Activated T-helper 1 cell treated with anti-CD3 and anti-CD28 coated beads, Interleukin-12 subunit alpha, Interleukin-12 subunit beta, Interleukin-2, Interleukin-4 antibody, amounts not matched to agents 30 ng/mL and 10 ng/mL and 1 ng/mL, durations not matched to agents 14 hours and 24 hours and 36 hours (primary cell): ENCODE data around the gene ESPL1. TPM values are rescaled to one million over a fixed set of nuclear protein-coding genes. Genes with fewer than 3 reads are reported as not detected.

Experiments used
- DNase-seq: peaks from one replicate; pipeline ENCODE4 v3.0.0; 2021; ENCODE audit warnings: low spot score
- H3K27ac Mint-ChIP-seq: one replicate; pipeline ENCODE4 v1.8.0; 2021; ENCODE audit warnings: mild to moderate bottlenecking, mixed read lengths
- H3K27me3 Mint-ChIP-seq: one replicate; pipeline ENCODE4 v1.8.0; 2022; ENCODE audit warnings: mild to moderate bottlenecking, moderate library complexity, mixed read lengths; ENCODE audit not compliant: insufficient read depth
- H3K36me3 Mint-ChIP-seq: one replicate; pipeline ENCODE4 v1.8.0; 2021; ENCODE audit warnings: low read depth, mixed read lengths
- H3K4me1 Mint-ChIP-seq: one replicate; pipeline ENCODE4 v1.8.0; 2021; ENCODE audit warnings: low read depth, mixed read lengths
- H3K4me3 Mint-ChIP-seq: one replicate; pipeline ENCODE4 v1.8.0; 2021; ENCODE audit warnings: mild to moderate bottlenecking, moderate library complexity, mixed read lengths
- H3K9me3 Mint-ChIP-seq: one replicate; pipeline ENCODE4 v1.8.0; 2021; ENCODE audit warnings: mixed read lengths
- intact Hi-C: fragments of 100-400 bp; cut with micrococcal nuclease; formaldehyde crosslinking; loops from one replicate; pipeline ENCODE4 v1.15.1; 2024
- total RNA-seq: library from RNA; stranded (reverse); gene quantifications from 2 replicates; pipeline ENCODE4 v1.2.3, GENCODE V29; 2022

The ESPL1 gene
- 61.2 and 68.4 TPM in 2 replicates for total RNA-seq

DNA sequence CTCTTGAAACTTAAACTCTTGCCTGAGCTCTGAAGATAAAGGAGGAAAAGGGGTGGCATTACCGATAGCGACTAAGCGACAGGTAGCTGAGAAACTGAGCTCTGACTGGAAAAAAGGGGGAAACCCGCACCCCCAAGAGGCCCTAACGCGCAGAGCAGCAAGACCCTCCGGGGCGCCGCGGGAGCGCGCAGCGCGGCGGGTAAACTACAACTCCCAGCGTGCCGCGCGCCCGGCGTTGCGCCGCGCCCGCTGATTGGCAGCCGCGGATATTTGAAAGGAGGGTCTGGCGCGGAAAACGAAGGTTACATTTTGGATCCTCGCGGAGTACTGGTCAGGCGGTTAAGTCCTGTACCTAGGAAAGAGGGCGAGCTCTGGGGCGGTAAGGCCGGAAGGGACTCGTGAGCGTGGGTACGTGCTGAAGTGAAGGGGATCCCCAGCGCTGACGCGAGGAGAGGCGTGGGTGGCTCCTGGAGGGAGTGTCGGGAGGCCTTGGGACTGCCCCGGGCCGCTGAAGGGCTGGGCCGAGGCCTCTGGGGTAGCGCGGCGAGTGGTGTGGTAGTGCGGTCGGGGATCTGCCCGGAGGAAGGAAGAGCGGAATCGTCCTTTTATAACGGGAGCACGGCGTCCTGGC, at the start of gene ESPL1:
Gene ESPL1, plus strand, starts transcription at position 301 of the 631 bp plus-strand sequence. CDS start 468 bp downstream, outside the sequence.
- H3K4me1 Mint-ChIP-seq = peaks cover 43% of the 10 kb centered on the region
- peak within 1 kb of the TSS; percentile 90 for H3K4me3 Mint-ChIP-seq
- peak; percentile 81 for DNase-seq
- no peaks in the 10 kb centered on the region for H3K27me3 Mint-ChIP-seq
- no peaks in the 10 kb centered on the region for H3K9me3 Mint-ChIP-seq
- intact Hi-C loops = loop anchor here (1.0 to 2.0 kb wide), 13 partner anchors 16 to 262 kb away; partner anchors contain the start of genes AAAS, CSAD, EIF4B and MYG1
- H3K27ac Mint-ChIP-seq = peak within 1 kb of the TSS; percentile 88
- H3K36me3 Mint-ChIP-seq = peaks cover 11% of the 10 kb centered on the region

DNA sequence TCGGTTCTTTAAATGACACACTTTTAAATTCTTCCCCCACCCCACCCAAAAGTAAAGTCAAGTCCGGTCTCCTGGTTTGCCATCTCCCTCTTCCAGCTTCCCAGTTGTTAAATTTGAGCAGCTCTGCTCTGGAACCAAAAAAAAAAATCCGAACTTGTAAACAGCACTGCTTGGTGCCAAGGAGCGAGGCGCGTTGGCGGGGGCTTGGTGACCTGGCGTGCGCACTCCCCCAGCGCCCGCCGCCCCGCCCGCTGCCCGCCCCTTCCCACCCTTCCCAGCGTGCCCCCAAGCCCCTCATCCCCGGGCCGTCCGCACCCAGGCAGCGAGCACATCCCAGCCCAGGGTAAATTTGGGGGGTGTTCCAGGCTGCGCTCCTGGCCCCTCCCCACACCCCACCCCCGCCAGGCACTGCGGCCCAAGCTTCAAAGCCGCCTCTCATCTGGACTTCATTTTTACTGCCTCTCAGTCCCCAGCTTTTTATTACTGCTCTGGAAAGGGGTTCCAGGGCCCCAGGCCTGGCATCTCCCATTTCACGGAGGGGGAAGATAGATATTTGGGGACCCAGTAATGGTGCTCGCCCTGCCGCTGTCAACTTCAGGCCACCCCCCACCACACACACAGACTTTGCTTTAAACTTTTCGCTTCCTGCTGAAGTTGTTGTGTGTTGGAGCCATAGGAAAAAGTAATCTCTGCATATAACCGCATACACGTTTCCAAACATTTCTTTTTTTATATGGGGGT, 49.4 kb upstream of the ESPL1 start:
- H3K27ac Mint-ChIP-seq = peak overlapping the region; percentile 96
- no peaks in the 10 kb centered on the region for H3K9me3 Mint-ChIP-seq
- intact Hi-C loops = loop anchor here (1.0 to 5.0 kb wide), 9 partner anchors 12 to 166 kb away; partner anchors contain the start of genes CSAD, ESPL1, MYG1 and PFDN5
- H3K4me3 Mint-ChIP-seq = peak overlapping the region; percentile 94
- H3K4me1 Mint-ChIP-seq = peaks cover 82% of the 10 kb centered on the region
- DNase-seq = no peak
- peaks cover 2% of the 10 kb centered on the region for H3K27me3 Mint-ChIP-seq
- peaks cover 30% of the 10 kb centered on the region for H3K36me3 Mint-ChIP-seq

- intact Hi-C loops = loop anchor here (1.0 to 5.0 kb wide), 9 partner anchors 13 to 167 kb away; partner anchors contain the start of genes CSAD, ESPL1, MYG1 and PFDN5
- Mint-ChIP-seq H3K27me3 (peaks cover 2% of the 10 kb centered on the region), H3K36me3 (peaks cover 24% of the 10 kb centered on the region), H3K9me3 (no peaks in the 10 kb centered on the region), H3K27ac (peak overlapping the region; percentile 96), H3K4me3 (peak overlapping the region; percentile 94), H3K4me1 (peaks cover 83% of the 10 kb centered on the region)
- peak; percentile 61 for DNase-seq
Measured at GRCh38 chr12:53219292-53219955, 48.7 kb upstream of the ESPL1 start.

GRCh38 chr12:53219956-53220693, 48.0 kb upstream of the ESPL1 start:
- Mint-ChIP-seq H3K27ac (peak overlapping the region; percentile 98), H3K4me3 (peak overlapping the region; percentile 94), H3K36me3 (peaks cover 24% of the 10 kb centered on the region), H3K4me1 (peaks cover 83% of the 10 kb centered on the region), H3K9me3 (no peaks in the 10 kb centered on the region), H3K27me3 (peaks cover 2% of the 10 kb centered on the region)
- intact Hi-C loops = loop anchor here (1.0 to 5.0 kb wide), 12 partner anchors 12 to 407 kb away; partner anchors contain the start of genes AAAS, ATF7, CSAD and ESPL1
- DNase-seq = peak; percentile 79

- H3K9me3 Mint-ChIP-seq = no peaks in the 10 kb centered on the region
- peak; percentile 83 for DNase-seq
- peaks cover 83% of the 10 kb centered on the region for H3K4me1 Mint-ChIP-seq
- H3K27me3 Mint-ChIP-seq = peaks cover 2% of the 10 kb centered on the region
- intact Hi-C loops = loop anchor here (1.0 to 5.0 kb wide), 3 partner anchors 101 to 407 kb away; partner anchors contain the start of genes AAAS, ATF7 and PCBP2
- H3K4me3 Mint-ChIP-seq = peak overlapping the region; percentile 94
- H3K27ac Mint-ChIP-seq = peak overlapping the region; percentile 98
- peaks cover 26% of the 10 kb centered on the region for H3K36me3 Mint-ChIP-seq
Measured at GRCh38 chr12:53220694-53221202, 47.4 kb upstream of the ESPL1 start.

DNA sequence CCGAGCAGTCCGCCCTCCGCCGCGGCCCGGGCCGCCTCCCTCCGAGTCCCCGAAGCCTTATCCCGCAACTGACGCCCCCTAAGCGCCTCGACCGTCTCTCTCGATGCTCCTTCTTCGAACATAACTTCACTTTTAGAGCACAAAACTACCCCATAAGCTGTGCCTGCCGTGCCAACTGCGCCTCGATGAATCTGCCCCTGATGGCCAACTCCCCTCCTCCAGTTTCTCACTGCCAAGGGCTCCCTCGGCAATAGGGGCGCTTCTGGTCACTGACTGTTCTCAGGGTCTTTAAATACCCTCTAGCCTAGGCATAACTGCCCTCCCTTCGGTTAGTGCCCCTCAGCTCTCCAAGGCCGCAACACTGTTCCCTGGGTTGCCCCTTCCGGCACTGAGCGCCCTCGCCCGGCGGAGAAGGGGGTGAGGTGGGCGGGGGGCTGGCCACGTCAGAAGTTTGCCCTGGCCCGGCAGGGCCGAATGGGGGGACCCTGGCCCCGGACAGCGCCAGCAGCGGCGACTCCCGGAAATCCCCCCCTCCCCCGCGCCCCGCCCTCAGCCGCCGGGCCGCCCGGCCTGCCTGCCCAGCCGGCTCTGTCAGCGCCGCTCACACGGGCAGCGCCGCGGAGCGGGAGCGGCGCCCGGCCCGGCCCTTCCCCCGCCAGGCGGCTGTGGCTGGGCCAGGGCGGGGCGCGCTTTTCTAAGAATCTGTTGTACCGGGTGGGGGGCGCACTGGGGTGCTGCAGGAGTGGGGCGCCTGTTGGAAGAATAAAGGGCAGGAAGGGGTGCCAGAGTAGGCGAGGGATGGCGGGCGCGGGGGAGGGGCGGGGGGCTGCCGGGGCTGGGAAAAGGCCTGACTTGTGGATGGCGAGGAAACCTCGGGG, 46.7 kb upstream of the ESPL1 start:
- peaks cover 79% of the 10 kb centered on the region for H3K4me1 Mint-ChIP-seq
- peak overlapping the region; percentile 94 for H3K4me3 Mint-ChIP-seq
- H3K27me3 Mint-ChIP-seq = peaks cover 2% of the 10 kb centered on the region
- intact Hi-C loops = loop anchor here (5.0 kb wide), 2 partner anchors 231 to 406 kb away; partner anchors contain the start of genes ATF7 and PCBP2
- peak overlapping the region; percentile 98 for H3K27ac Mint-ChIP-seq
- H3K36me3 Mint-ChIP-seq = peaks cover 24% of the 10 kb centered on the region
- peak; percentile 52 for DNase-seq
- H3K9me3 Mint-ChIP-seq = no peaks in the 10 kb centered on the region

GRCh38 chr12:53222170-53222721, 45.9 kb upstream of the ESPL1 start:
- Mint-ChIP-seq H3K27me3 (peaks cover 2% of the 10 kb centered on the region), H3K27ac (peak overlapping the region; percentile 92), H3K36me3 (peaks cover 28% of the 10 kb centered on the region), H3K9me3 (no peaks in the 10 kb centered on the region), H3K4me3 (peak overlapping the region; percentile 79), H3K4me1 (peaks cover 77% of the 10 kb centered on the region)
- DNase-seq = no peak
- intact Hi-C loops = loop anchor here (5.0 kb wide), 2 partner anchors 230 to 405 kb away; partner anchors contain the start of genes ATF7 and PCBP2

GRCh38 chr12:53222806-53223261, 45.3 kb upstream of the ESPL1 start:
- peaks cover 2% of the 10 kb centered on the region for H3K27me3 Mint-ChIP-seq
- no peaks in the 10 kb centered on the region for H3K9me3 Mint-ChIP-seq
- H3K27ac Mint-ChIP-seq = peak overlapping the region; percentile 73
- peak overlapping the region; percentile 79 for H3K4me3 Mint-ChIP-seq
- peaks cover 28% of the 10 kb centered on the region for H3K36me3 Mint-ChIP-seq
- intact Hi-C loops = loop anchor here (5.0 kb wide), 2 partner anchors 229 to 404 kb away; partner anchors contain the start of genes ATF7 and PCBP2
- no peak for DNase-seq
- peaks cover 74% of the 10 kb centered on the region for H3K4me1 Mint-ChIP-seq

DNA sequence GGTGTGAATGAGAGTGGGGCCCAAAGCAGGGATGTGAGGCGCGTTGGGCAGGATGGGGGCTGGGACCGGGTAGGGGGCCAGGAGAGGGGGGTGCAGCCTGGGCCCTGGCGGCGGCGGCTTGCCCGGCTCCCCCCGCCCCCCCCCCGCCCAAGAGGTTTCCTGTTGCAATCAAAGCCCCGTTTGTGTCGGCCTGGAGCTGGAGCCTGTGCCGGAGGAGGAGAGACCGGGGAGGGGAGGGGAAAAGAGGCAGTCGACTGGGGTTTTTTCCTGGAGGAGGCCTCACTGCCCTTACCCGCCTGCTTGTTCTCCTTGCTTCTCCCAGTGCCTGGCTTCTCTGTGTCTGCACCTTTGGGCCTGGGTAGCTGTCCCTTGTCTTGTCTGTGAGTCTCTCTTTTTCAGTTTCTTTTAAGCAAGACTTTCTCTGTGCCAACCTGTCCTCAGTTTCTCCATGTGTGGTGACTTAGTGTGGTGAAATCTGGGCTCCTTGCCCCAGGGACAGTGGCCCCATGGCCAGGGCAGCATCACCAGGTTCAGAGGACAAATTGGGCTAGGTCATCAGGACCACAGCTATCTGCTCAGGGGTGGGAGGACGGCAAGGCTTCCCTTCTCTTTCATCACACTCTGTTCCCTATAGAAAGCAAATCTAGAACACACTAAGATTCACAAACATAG, 44.6 kb upstream of the ESPL1 start:
- Mint-ChIP-seq H3K4me3 (peak overlapping the region; percentile 71), H3K27ac (peak overlapping the region; percentile 77), H3K36me3 (peaks cover 31% of the 10 kb centered on the region), H3K9me3 (no peaks in the 10 kb centered on the region), H3K27me3 (peaks cover 2% of the 10 kb centered on the region), H3K4me1 (peaks cover 74% of the 10 kb centered on the region)
- intact Hi-C loops = loop anchor here (5.0 kb wide), 2 partner anchors 229 to 404 kb away; partner anchors contain the start of genes ATF7 and PCBP2
- no peak for DNase-seq

DNA sequence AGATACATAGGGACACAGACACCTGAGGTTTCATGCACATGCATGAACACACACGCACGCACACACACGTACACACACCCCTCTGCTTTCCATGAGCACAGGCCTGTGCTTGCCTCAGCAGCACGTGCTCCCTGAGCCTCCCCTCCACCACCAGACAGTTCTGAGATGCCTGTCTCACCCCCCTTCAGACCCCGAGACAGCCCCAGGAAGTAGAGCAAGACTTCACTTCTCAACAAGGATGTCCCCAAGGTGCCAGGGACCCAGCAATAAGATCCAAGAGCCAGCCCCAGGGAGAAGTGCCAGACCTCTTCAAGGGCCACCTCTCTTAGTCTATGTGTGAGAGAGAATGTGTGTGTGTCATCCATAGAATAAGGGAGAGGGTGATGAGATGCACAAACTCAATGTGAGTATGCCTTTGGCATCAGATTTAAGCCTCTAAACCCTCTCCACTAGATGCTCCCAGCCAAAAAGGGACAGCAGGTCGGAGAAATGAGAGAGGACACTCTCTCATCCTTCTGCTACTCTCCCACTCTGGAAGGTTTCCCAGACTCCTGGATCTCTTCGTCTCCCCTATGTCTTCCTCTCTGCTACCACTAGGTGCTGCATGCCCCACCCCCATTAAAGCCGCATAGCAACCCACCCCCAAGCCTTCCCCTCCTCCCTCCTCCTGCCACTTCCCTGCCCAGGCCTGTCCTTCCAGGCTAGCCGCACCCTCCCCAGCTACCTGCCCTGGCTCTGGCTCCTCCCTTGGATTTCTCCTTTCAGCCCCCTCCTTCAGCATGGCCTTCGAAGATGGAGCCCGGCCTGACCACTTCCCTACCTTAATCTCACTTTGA, 43.8 kb upstream of the ESPL1 start:
- Mint-ChIP-seq H3K4me1 (peaks cover 75% of the 10 kb centered on the region), H3K36me3 (peaks cover 27% of the 10 kb centered on the region), H3K9me3 (no peaks in the 10 kb centered on the region), H3K27me3 (peaks cover 2% of the 10 kb centered on the region), H3K4me3 (peak overlapping the region; percentile 71), H3K27ac (peak overlapping the region; percentile 77)
- no peak for DNase-seq
- intact Hi-C loops = loop anchor here (5.0 kb wide), 2 partner anchors 228 to 403 kb away; partner anchors contain the start of genes ATF7 and PCBP2
